Middle frontal gyrus (tissue), 1 donor: ENCODE measurements around the gene DPPA2.

Experiments
- DNase-seq: peaks from one replicate; pipeline ENCODE4 v3.0.0-alpha.2; 2015; ENCODE audit warnings: low spot score; ENCODE audit errors: extremely low spot score

The DPPA2 gene

DNA sequence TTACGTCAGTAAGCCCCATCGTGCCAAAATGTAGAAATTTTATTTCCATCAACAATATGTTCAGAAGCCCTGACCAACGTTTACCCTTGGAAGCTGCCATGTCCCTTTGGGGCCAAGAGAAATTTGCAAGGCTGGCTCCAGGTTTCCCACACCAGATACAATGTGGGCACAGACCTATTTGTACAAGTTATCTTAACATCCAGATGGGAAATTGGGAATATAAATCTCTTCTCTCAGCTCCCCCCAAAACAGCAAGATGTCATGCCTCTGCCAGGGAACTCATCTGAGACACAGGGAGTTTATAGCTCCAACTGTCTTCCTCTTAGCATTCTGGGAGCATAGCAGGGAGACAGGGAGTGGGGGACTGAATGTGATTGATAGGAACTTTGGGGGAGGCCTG lies 9.3 kb upstream of the DPPA2 start:
- no peak for DNase-seq

DNA sequence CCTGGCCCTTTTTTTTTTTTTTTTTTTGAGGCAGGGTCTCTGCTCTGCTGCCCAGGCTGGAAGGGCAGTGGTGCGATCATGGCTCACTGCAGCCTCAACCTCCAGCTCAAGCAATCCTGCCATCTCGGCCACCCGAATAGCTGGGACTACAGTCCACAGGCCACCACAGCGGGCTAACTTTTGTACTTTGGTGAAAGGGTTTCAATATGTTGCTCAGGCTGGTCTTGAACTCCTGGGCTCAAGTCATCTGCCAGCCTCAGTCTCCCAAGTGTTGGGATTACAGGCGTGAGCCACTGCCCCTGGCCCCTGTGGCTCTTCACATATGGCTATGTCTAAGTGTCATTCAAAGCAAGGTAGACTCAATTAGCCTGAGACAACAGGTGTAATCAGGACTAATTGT lies 8.8 kb upstream of the DPPA2 start:
- DNase-seq: no peak

DNA sequence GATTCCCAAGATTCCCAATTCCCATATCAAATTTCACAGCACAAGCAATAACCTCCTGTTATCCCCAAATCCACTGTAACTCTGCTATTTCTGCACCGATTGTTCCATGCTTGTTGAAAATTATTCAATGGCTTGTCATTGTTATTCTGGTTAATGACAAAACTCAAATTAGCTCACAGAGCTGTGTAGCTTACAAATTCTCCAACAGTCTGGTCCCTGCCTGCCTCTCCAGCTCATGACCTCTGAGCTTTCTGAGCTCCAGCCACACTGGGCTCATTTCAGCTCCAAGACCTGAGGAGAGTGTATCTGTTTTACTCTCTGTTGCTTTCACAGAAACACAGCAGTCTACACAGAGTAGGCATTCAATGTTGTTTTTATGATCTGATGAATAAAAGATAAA lies 3.3 kb downstream of the DPPA2 start:
- no peak for DNase-seq

DNA sequence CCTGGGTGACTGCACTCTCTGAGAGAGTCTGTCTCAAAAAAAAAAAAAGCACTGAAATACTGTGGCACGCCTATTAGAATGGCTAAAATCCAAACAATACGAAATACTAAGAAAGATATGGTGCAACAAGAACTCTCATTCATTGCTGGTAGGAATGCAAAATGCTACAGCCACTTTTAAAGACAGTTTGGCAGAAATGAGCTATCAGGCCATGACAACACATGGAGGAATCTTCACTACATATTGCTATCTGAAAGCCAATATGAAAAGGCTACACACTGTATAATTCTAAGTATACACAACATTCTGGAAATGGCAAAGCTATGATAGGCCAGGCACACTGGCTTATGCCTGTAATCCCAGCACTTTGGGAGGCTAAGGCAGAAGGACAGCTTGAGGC lies 18.8 kb downstream of the DPPA2 start:
- DNase-seq: no peak

DNA sequence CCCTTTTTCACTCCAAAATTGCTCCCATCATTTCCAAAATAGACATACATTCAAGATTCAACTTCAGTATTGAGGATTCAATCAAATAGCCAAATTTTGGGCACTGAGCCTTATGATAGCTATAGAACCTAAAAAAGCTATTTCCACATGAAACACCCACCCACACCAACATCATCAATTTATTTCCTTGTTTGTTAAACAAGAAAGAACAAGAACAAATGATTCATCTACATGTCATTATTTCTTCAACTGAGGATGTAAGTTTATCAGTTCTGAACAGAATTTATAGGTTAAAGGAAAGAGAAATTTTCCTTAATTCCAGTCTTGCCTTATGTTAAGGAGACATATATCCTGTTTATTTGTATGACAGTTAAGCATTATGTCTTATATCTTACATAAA lies 32.2 kb downstream of the DPPA2 start:
- DNase-seq: no peak

DNA sequence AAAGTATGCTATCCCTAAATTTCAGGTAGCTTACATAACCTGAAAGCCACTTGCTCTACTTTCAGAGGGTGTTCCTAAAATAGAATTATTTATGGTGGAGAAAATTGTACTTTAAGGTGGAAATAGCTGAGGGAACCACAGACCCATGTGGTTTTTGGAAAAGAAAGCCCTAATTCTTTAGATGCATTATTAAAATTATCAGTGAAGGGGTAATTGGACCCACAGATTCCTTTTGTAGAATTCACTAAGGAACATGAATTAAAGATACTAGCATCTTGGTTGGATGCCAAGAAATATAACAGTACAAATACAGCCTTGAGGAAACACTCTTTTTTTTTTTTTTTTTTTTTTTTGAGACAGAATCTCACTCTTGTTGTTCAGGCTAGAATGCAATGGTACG lies 37.8 kb downstream of the DPPA2 start:
- no peak for DNase-seq

DNA sequence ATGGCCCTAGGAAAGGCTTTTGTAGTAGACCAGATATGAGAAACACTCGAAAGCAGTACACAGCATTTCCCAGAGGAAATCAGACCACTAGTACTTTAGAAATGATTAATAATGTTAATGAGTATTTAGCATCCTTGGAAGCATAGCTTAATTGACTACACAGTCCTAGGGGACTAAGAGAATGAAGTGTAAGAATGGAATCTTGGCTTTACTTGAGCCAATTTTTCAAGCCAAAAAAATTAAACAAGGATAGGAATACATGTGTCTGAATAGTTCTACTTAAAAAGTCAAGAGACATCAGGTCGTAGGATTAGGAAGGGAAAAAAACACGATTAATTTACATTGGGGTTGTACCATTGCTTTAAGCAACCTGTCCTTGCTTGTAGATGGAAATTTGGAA lies 38.2 kb downstream of the DPPA2 start:
- no peak for DNase-seq

DNA sequence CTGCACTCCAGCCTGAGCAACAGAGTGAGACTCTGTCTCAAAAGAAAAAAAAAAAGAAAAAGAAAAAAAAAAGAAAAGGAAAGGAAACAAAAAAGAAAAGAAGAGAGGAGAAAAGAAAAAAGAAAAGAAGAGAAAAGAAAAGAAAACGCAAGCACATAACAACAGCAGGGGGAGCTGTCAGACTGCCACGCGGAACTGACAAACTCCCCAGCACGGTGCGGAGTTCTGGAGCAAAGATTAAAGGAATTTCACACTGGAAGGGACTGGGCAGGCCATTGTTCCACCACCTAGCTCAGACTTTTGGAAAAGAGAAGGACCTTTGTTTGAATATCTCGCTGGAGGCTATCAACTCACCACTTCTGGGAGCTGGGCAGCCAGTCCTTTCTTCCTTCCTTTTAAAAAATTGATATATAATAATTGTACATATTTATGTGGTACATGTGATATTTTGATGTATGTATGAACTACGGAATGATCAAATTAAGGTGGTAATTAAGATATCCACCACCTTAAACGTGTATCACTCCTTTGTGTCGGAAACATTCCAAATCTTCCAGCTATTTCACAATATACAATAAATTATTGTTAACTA lies 40.5 kb downstream of the DPPA2 start:
- DNase-seq: no peak

DNA sequence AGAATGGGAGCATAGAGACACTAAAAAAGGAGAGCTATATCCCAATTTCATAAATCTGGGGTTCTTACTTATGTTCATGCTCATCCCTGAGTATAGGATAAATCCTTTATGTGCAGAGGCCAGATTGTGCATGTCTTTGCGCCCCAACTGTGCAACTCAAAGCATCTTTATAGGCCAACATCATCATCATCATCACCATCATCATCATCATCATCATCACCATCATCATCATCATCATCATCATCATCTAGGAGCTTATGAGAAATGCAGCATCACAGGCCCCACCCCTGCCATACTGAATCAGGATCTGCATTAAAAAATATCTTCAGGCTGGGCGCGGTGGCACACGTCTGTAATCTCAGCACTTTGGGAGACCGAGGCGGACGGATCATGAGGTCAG lies 45.5 kb downstream of the DPPA2 start:
- no peak for DNase-seq

DNA sequence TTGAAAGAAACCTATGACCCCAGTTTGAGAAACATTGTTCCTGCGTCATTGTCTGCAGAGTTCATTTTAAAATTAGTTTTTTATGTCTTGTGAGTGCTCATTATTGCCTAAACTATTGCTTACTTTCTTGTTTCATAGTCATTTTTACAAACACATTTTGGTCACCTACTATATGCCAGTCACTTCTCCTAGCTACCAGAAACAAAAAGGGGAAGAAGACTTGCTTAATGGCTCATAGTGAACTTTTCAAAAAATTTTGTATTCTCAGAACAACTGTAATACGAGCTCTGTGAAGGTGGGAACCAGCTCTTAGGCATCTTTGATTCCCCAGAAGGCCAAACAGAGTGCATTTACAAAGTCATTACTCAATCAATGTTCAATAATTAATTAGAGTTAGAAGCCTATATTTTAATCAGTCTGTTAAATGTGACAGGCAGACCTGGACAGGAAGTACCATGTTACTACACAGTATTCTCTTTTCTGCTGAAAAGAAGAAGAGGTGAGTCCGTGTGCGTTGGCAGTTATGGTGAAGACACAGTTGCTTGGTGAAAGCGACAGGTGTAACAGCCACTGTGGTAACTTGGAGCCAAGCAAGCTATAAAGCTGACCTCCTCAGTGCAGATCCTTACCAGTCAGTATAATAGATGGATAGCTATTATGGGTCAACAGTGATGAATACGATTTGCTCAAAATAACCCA lies 46.6 kb downstream of the DPPA2 start:
- DNase-seq: no peak

DNA sequence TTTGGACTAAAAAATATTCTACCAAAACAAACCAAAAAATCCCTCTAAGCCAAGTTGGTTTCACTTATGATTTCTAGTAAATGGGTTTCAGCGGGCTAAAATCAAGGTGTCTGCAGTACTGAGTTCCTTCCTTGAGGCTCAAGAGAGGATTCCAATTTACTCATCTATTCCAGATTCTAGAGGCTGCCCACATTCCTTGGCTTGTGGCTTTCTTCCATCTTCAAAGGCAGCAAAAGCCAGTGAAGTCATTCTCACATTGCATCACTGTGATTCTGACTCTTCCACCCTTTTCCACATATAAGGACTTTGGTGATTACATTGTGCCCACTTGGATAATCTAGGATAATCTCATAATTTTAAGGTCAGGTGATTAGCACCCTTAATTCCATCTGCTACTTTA lies 48.1 kb downstream of the DPPA2 start:
- DNase-seq: no peak

DNA sequence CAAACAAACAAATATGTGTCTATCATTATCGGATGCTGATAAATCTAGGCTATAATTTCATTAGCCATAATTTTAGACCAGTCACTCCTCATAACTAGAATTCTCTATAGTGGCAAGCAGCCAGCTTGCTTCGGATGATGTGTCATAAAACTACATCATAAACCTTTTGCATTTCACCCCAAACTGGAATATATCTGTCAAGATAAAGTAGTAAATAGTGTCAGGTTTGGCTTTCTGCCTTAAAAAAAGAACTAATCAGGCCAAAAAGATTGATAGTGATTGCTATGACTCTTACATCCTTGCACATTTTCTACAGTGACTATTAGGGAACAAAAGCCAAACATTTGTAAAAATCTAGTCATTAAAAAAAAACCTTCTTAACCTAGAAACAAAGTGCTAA lies 51.0 kb downstream of the DPPA2 start:
- no peak for DNase-seq

DNA sequence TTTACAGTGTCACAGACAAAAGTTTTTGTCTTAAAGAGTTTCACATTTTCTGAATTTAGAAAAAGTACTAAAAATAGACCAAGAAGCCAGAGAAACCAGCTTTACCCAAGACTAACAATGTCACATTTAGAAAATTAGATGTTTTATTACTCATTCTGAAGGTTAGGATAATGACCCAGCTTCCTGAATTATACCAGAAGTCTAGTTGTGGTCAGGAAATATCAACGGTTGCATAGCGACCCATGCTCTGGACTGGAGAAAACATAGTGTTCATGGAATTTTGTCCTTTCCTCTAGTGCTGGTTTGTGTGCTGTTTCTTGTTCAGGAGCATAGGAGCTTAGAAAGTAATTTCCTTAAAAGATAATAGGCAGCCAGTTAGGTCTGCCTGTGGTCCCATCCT lies 59.0 kb downstream of the DPPA2 start:
- DNase-seq: no peak

DNA sequence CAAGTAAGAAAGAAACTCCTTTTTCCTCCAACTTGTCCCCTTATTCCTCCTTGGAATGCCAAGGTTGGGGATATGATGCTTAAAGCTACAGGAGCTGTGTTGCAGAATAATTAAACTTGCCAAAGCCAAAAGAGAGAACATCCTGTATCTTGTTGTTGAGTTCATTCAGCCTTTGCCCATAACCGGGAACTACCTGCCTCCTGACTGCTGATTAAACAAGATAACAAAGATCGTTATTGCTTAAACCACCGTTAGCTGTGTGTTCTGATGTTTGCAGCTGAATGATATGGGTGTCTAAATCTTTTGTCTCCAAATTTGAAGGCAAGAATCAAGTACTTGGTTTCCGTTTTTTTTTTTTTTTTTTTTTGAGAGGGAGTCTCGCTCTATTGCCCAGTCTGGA lies 61.5 kb downstream of the DPPA2 start:
- DNase-seq: no peak

DNA sequence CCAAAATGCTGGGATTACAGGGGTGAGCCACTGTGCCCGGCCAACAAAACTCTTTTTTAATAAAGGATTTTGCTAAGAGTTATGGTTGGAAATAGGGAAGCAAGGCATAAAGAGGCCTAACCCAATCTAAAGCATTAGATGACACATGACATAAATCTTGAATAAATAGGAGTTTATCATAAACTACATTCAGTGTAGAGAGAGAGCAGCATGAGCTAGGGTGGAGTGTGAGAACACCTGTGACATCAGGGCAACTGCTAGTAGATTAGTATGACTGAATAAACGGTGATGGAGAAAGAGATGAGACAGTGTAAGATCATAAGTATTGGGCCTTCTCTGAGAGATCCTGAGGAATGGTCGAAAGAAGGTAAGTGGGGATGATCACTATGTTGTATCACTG lies 63.7 kb downstream of the DPPA2 start:
- DNase-seq: no peak
